IMR-90 (cell line): ENCODE measurements around the gene TTC16. TPM values are rescaled to one million over a fixed set of nuclear protein-coding genes. Genes with fewer than 3 reads are reported as not detected.
A peak's percentile ranks its signal among the peaks of the same experiment; 100 is the strongest.

Source experiments
- ATAC-seq: fragments of 200-7000 bp; cut with Tn5 transposase; 2 replicates; pipeline ENCODE4 v1.9.1; 2020; ENCODE audit warnings: low read depth, mild to moderate bottlenecking, moderate library complexity
- BruUV-seq: library from RNA; stranded (reverse); fragments of 400-500 nt; replicated peaks from 2 replicates; lab custom pipeline; 2021; lab: Mats Ljungman, UMichigan
- CTCF ChIA-PET: fragments of 300-600 bp; formaldehyde crosslinking; extraction: SDS; loops from one replicate; lab custom pipeline; 2021; ENCODE audit warnings: antibody characterized with exemption; lab: Yijun Ruan, JAX
- POLR2A ChIA-PET: fragments of 300-600 bp; sonication (Branson Sonifier 250); formaldehyde crosslinking; loops from one replicate; lab custom pipeline; 2022; ENCODE audit warnings: antibody characterized with exemption; ENCODE audit not compliant: unreplicated experiment; lab: Charles Lee
- DNase-seq: peaks from one replicate; pipeline ENCODE4 v3.0.0; 2013
- H2AFZ ChIP-seq: replicated peaks from 2 replicates; pipeline ENCODE3; 2013; ENCODE audit warnings: low read length, mild to moderate bottlenecking; ENCODE audit not compliant: poor library complexity
- H2AK5ac ChIP-seq: 2 replicates; pipeline ENCODE4 v1.6.1; 2013; ENCODE audit warnings: low read depth, low read length, inconsistent platforms
- H2AK9ac ChIP-seq: replicated peaks from 2 replicates; pipeline ENCODE3; 2013; ENCODE audit warnings: mild to moderate bottlenecking, low read depth, low read length, moderate library complexity; ENCODE audit not compliant: poor library complexity
- H2BK120ac ChIP-seq: 2 replicates; pipeline ENCODE4 v1.6.1; 2013; ENCODE audit warnings: low read depth, low read length, inconsistent platforms
- H2BK15ac ChIP-seq: 3 replicates; pipeline ENCODE4 v1.6.1; 2013; ENCODE audit warnings: low read depth, low read length, inconsistent platforms
- H2BK20ac ChIP-seq: 2 replicates; pipeline ENCODE4 v1.6.1; 2013; ENCODE audit warnings: low read depth, mild to moderate bottlenecking, inconsistent platforms, low read length, moderate library complexity
- H2BK5ac ChIP-seq: 2 replicates; pipeline ENCODE4 v1.6.1; 2013; ENCODE audit warnings: mild to moderate bottlenecking, low read depth, low read length, inconsistent platforms; ENCODE audit not compliant: poor library complexity, severe bottlenecking
- H3K14ac ChIP-seq: replicated peaks from 2 replicates; pipeline ENCODE4 v1.6.1; 2013; ENCODE audit warnings: low read depth, low read length, inconsistent platforms
- H3K18ac ChIP-seq: 2 replicates; pipeline ENCODE4 v1.6.1; 2013; ENCODE audit warnings: low read depth, low read length, control low read depth
- H3K23ac ChIP-seq: 2 replicates; pipeline ENCODE4 v1.6.1; 2013; ENCODE audit warnings: low read depth, low read length, inconsistent platforms
- H3K27ac ChIP-seq: 2 replicates; pipeline ENCODE4 v1.5.1; 2013; ENCODE audit warnings: mild to moderate bottlenecking, control low read depth, low read length; ENCODE audit not compliant: insufficient read depth
- H3K27me3 ChIP-seq: 2 replicates; pipeline ENCODE4 v1.6.1; 2013; ENCODE audit warnings: low read length; ENCODE audit not compliant: control insufficient read depth, insufficient read depth
- H3K36me3 ChIP-seq: 2 replicates; pipeline ENCODE4 v1.6.1; 2013; ENCODE audit warnings: low read length, mixed read lengths; ENCODE audit not compliant: control insufficient read depth, insufficient read depth
- H3K4ac ChIP-seq: 2 replicates; pipeline ENCODE4 v1.6.1; 2013; ENCODE audit warnings: low read depth, low read length, inconsistent platforms
- H3K4me1 ChIP-seq: 2 replicates; pipeline ENCODE4 v1.6.1; 2013; ENCODE audit warnings: low read length, mixed read lengths; ENCODE audit not compliant: control insufficient read depth, insufficient read depth
- H3K4me2 ChIP-seq: 2 replicates; pipeline ENCODE4 v1.6.1; 2013; ENCODE audit warnings: low read depth, mild to moderate bottlenecking, control low read depth, low read length, moderate library complexity
- H3K4me3 ChIP-seq: 2 replicates; pipeline ENCODE4 v1.5.1; 2013; ENCODE audit warnings: low read depth, mild to moderate bottlenecking, control low read depth, low read length, moderate library complexity; ENCODE audit not compliant: insufficient read depth
- H3K56ac ChIP-seq: 2 replicates; pipeline ENCODE4 v1.6.1; 2013; ENCODE audit warnings: low read length, inconsistent platforms; ENCODE audit not compliant: insufficient read depth; ENCODE audit errors: extremely low read depth
- H3K79me1 ChIP-seq, 2 experiments: 2 replicates each; pipeline ENCODE4 v1.6.1; 2013; ENCODE audit warnings: low read length in 2 of 2, inconsistent platforms in 1 of 2, low read depth in 1 of 2
- H3K9ac ChIP-seq: 2 replicates; pipeline ENCODE4 v1.6.1; 2013; ENCODE audit warnings: low read depth, low read length, control low read depth
- H3K9me1 ChIP-seq: 2 replicates; pipeline ENCODE4 v1.6.1; 2013; ENCODE audit warnings: low read length, inconsistent platforms; ENCODE audit not compliant: insufficient read depth
- H3K9me3 ChIP-seq: 2 replicates; pipeline ENCODE4 v1.6.1; 2013; ENCODE audit warnings: low read length; ENCODE audit not compliant: control insufficient read depth, insufficient read depth
- H4K20me1 ChIP-seq: 2 replicates; pipeline ENCODE4 v1.6.1; 2013; ENCODE audit warnings: low read length, inconsistent platforms; ENCODE audit not compliant: insufficient read depth
- H4K5ac ChIP-seq: 2 replicates; pipeline ENCODE4 v1.6.1; 2013; ENCODE audit warnings: mild to moderate bottlenecking, low read depth, low read length, control low read depth
- H4K8ac ChIP-seq, 2 experiments: 2 replicates each; pipeline ENCODE4 v1.6.1; 2013; ENCODE audit warnings: low read depth in 2 of 2, low read length in 2 of 2, control low read depth in 1 of 2, inconsistent platforms in 1 of 2
- H4K91ac ChIP-seq: 2 replicates; pipeline ENCODE4 v1.6.1; 2013; ENCODE audit warnings: low read depth, low read length, inconsistent platforms; ENCODE audit not compliant: insufficient read depth
- BHLHE40 ChIP-seq: fragments of 150-350 bp; IDR thresholded peaks from 2 replicates; pipeline ENCODE4 v1.6.1; 2016; ENCODE audit warnings: mild to moderate bottlenecking, low read depth, low read length
- FOS ChIP-seq: fragments of 150-350 bp; IDR thresholded peaks from 2 replicates; pipeline ENCODE4 v1.6.1; 2016; ENCODE audit warnings: low read depth, low read length
- MXI1 ChIP-seq: IDR thresholded peaks from 2 replicates; pipeline ENCODE4 v1.6.1; 2012; ENCODE audit warnings: low read depth, mild to moderate bottlenecking, low read length, moderate library complexity, borderline replicate concordance
- POLR2A ChIP-seq: IDR thresholded peaks from 2 replicates; pipeline ENCODE4 v1.6.1; 2012; ENCODE audit warnings: mild to moderate bottlenecking, low read depth, low read length
- RFX5 ChIP-seq: IDR thresholded peaks from 2 replicates; pipeline ENCODE4 v1.8.0; 2012; ENCODE audit warnings: low read depth, mild to moderate bottlenecking, low read length, moderate library complexity
- WGBS, 2 experiments: methylation state at CpG; one replicate each; pipeline versions ENCODE4 v1.1.5 to v1.1.7; 2013; ENCODE audit warnings: missing lambda C conversion rate in 2 of 2; ENCODE audit not compliant: insufficient read length in 1 of 2; ENCODE audit errors: extremely low coverage in 2 of 2; 5-methylcytosine and 5-hydroxymethylcytosine counted together
- dilution Hi-C: fragments of 300-500 bp; cut with HindIII; formaldehyde crosslinking; loops from one replicate; pipeline ENCODE4 v1.14.3; 2018; ENCODE audit warnings: low sequenced_read_pairs; ENCODE audit not compliant: unreplicated experiment
- in situ Hi-C: fragments of 300-500 bp; cut with MboI; formaldehyde crosslinking; loops from 3 replicates; pipeline ENCODE4 v1.14.3; 2019; ENCODE audit warnings: low sequenced_read_pairs, inconsistent platforms, mixed read lengths
- intact Hi-C: fragments of 100-400 bp; cut with micrococcal nuclease; formaldehyde crosslinking; loops from 2 replicates; pipeline ENCODE4 v1.10.0; 2022
- polyA plus RNA-seq, 3 experiments: library from polyadenylated mRNA; depleted of rRNA; stranded (reverse); fragments of >200 nt; gene quantifications; 2 replicates each; pipeline ENCODE4 v1.2.3, GENCODE V29; 2012; ENCODE audit warnings: low replicate concordance in 1 of 3
- total RNA-seq: library from RNA; depleted of rRNA; stranded (reverse); fragments of >200 nt; gene quantifications from 2 replicates; pipeline ENCODE4 v1.2.3, GENCODE V29; 2012

Gene TTC16
- total and polyA plus RNA-seq, 2 of the 4 experiments (the other 2 are of a cell fraction) = 0.02 TPM; not detected in 1

- TF ChIP-seq FOS = no peak
Measured at GRCh38 chr9:127714020-127714750, 1.7 kb upstream of the TTC16 start (continued).

GRCh38 chr9:127714951-127715469 lies 869 bp upstream of the TTC16 start:
- H3K27ac ChIP-seq = peak overlapping the region; percentile 1; the same call in 1 of the 2 replicates
- ATAC-seq = peak; percentile 15
- TF ChIP-seq POLR2A = 0 out of 2 replicates have a peak, but pooled peaks have one; percentile 25
- TF ChIP-seq MXI1 = peak; percentile 50; the same call in 1 of the 2 replicates
- TF ChIP-seq FOS = no peak
- peak; percentile 79 for TF ChIP-seq BHLHE40
- TF ChIP-seq RFX5 = no peak
- CTCF ChIA-PET = interaction anchor here (2.0 kb wide), 1 partner anchor 20 kb away, joined by 7 read pairs; the partner anchor contains the start of gene TOR2A
- H2AK9ac ChIP-seq = peak overlapping the region; percentile 97
- no peak overlapping the region for H3K56ac ChIP-seq
- no peaks in the 10 kb centered on the region for H3K9me3 ChIP-seq
- peaks cover 2 to 14% of the 10 kb centered on the region in 2 experiments; a peak in 3 of 4 replicates for H3K79me1 ChIP-seq
- no peaks in the 10 kb centered on the region for H3K27me3 ChIP-seq
- H4K8ac ChIP-seq = peak overlapping the region in 1 of 2 experiments; percentile 55; a peak in 1 of 4 replicates
- H3K14ac ChIP-seq = 0 out of 2 replicates have a peak overlapping the region, but pooled peaks have one; percentile 32
- H4K5ac ChIP-seq = no peak overlapping the region
- intact Hi-C loops (loop anchor here (1.0 kb wide), 1 partner anchor 125 kb away; no protein-coding TSS in a partner anchor), dilution Hi-C loops (no loop called here), in situ Hi-C loops (no loop called here)
- H2AK5ac ChIP-seq = peak overlapping the region; percentile 29; the same call in 1 of the 2 replicates
- no peak overlapping the region for H3K18ac ChIP-seq
- H3K9me1 ChIP-seq = no peaks in the 10 kb centered on the region; the same call in 1 of the 2 replicates
- H3K4ac ChIP-seq = peak overlapping the region; percentile 30; the same call in 1 of the 2 replicates
- H3K4me1 ChIP-seq = peaks cover 7% of the 10 kb centered on the region
- H2BK15ac ChIP-seq = no peak overlapping the region
- no peak overlapping the region for H2BK20ac ChIP-seq
- H2AFZ ChIP-seq = peak overlapping the region; percentile 99
- 0% methylated on average over 9 of the region's 44 CpGs; no CpG with 5 or more reads in 1 of the 2 experiments for WGBS, 2 experiments
- H2BK120ac ChIP-seq = no peak overlapping the region
- peak overlapping the region; percentile 48 for H3K23ac ChIP-seq
- peak overlapping the region; percentile 80 for H3K4me3 ChIP-seq
- BruUV-seq = no TSS peak
- H3K36me3 ChIP-seq = no peaks in the 10 kb centered on the region
- peak overlapping the region; percentile 68 for H3K4me2 ChIP-seq
- peak overlapping the region; percentile 8 for H2BK5ac ChIP-seq
- peak overlapping the region; percentile 48 for H3K9ac ChIP-seq
- H4K91ac ChIP-seq = no peak overlapping the region
- H4K20me1 ChIP-seq = peaks cover 7% of the 10 kb centered on the region
- POLR2A ChIA-PET = no interaction called here
- DNase-seq = no peak
